ENCODE measurements around the gene WDR44. TPM values are rescaled to one million over a fixed set of nuclear protein-coding genes. Genes with fewer than 3 reads are reported as not detected.
"Not testable (repeated sequence)": the region's sequence is repeated elsewhere in the genome, so short reads cannot be mapped to it uniquely, and the experiment has no call there.

Gene WDR44
- total RNA-seq: 9.7 and 12.6 TPM in 2 replicates
- polyA plus RNA-seq: 5.3 and 5.8 TPM in 2 replicates

- H3K27ac ChIP-seq: peak within 1 kb of the TSS; percentile 92
- WGBS (ENCODE audit: low lambda C conversion rate, missing lambda C conversion rate): 45% methylated on average over 45 of the region's 60 CpGs
- no peak for TF ChIP-seq CTCF (IDR thresholded peaks at IDR 0.05; ENCODE audit: poor library complexity)
- no peak for TF ChIP-seq EZH2 (IDR thresholded peaks at IDR 0.05; ENCODE audit: borderline replicate concordance)
- no peak for TF ChIP-seq EZH2phosphoT487 (IDR thresholded peaks at IDR 0.05; ENCODE audit: low read depth, severe bottlenecking, unreplicated experiment)
Observed at GRCh38 chrX:118345464-118346257, at the start of gene WDR44. WDR44 (plus strand) TSS chrX:118346106; CDS start chrX:118346504, 398 bp downstream.

GRCh38 chrX:118305827-118306226 is 40.1 kb upstream of the WDR44 start:
- not testable (repeated sequence) for DNase-seq (ENCODE audit: low spot score); H3K9me2 ChIP-seq (replicated peaks; ENCODE audit: insufficient read depth); H3K4me1 ChIP-seq (ENCODE audit: insufficient read depth); H3K9me3 ChIP-seq (ENCODE audit: low read depth); H3K36me3 ChIP-seq (replicated peaks; ENCODE audit: insufficient read depth, low read depth); H3K4me2 ChIP-seq; H3K4me3 ChIP-seq; H4K20me1 ChIP-seq (ENCODE audit: insufficient read depth, poor library complexity, severe bottlenecking); H3K27ac ChIP-seq; H3K79me2 ChIP-seq; H3K27me3 ChIP-seq; H2AFZ ChIP-seq
- 91% methylated on average over 2 of the region's 2 CpGs for WGBS (ENCODE audit: low lambda C conversion rate, missing lambda C conversion rate)

More at GRCh38 chrX:118345464-118346257, at the start of gene WDR44:
- Histone ChIP-seq H2AFZ (peak within 1 kb of the TSS; percentile 42), H4K20me1 (ENCODE audit: insufficient read depth, poor library complexity, severe bottlenecking) (peaks cover 14% of the 10 kb centered on the region), H3K4me3 (peak within 1 kb of the TSS; percentile 38), H3K9me2 (replicated peaks; ENCODE audit: insufficient read depth) (no peaks in the 10 kb centered on the region), H3K9me3 (ENCODE audit: low read depth) (no peaks in the 10 kb centered on the region), H3K36me3 (replicated peaks; ENCODE audit: insufficient read depth, low read depth) (no peaks in the 10 kb centered on the region), H3K27me3 (no peaks in the 10 kb centered on the region), H3K79me2 (peaks cover 32% of the 10 kb centered on the region), H3K4me2 (peak within 1 kb of the TSS; percentile 74), H3K4me1 (ENCODE audit: insufficient read depth) (no peaks in the 10 kb centered on the region)
- DNase-seq (ENCODE audit: low spot score): peak; percentile 96

- no peak overlapping the region for H2AFZ ChIP-seq
- H4K20me1 ChIP-seq (ENCODE audit: insufficient read depth, poor library complexity, severe bottlenecking): no peaks in the 10 kb centered on the region
- no peaks in the 10 kb centered on the region for H3K9me3 ChIP-seq (ENCODE audit: low read depth)
- H3K4me3 ChIP-seq: no peak overlapping the region
- no peak for TF ChIP-seq CTCF (IDR thresholded peaks at IDR 0.05; ENCODE audit: poor library complexity)
- no peak for TF ChIP-seq EZH2phosphoT487 (IDR thresholded peaks at IDR 0.05; ENCODE audit: low read depth, severe bottlenecking, unreplicated experiment)
- TF ChIP-seq EZH2 (IDR thresholded peaks at IDR 0.05; ENCODE audit: borderline replicate concordance): no peak
- H3K27ac ChIP-seq: no peak overlapping the region
- DNase-seq (ENCODE audit: low spot score): no peak
- no peaks in the 10 kb centered on the region for H3K9me2 ChIP-seq (replicated peaks; ENCODE audit: insufficient read depth)
- H3K36me3 ChIP-seq (replicated peaks; ENCODE audit: insufficient read depth, low read depth): no peaks in the 10 kb centered on the region
- no peaks in the 10 kb centered on the region for H3K27me3 ChIP-seq
- no peaks in the 10 kb centered on the region for H3K4me1 ChIP-seq (ENCODE audit: insufficient read depth)
- 89% methylated on average over 2 of the region's 2 CpGs for WGBS (ENCODE audit: low lambda C conversion rate, missing lambda C conversion rate)
- no peaks in the 10 kb centered on the region for H3K79me2 ChIP-seq
- no peak overlapping the region for H3K4me2 ChIP-seq
Observed at GRCh38 chrX:118315529-118315928, 30.4 kb upstream of the WDR44 start.

- no peaks in the 10 kb centered on the region for H4K20me1 ChIP-seq (ENCODE audit: insufficient read depth, poor library complexity, severe bottlenecking)
- H3K9me2 ChIP-seq (replicated peaks; ENCODE audit: insufficient read depth): no peaks in the 10 kb centered on the region
Observed at GRCh38 chrX:118324588-118324987, 21.3 kb upstream of the WDR44 start.

More at GRCh38 chrX:118324588-118324987, 21.3 kb upstream of the WDR44 start:
- H3K79me2 ChIP-seq: no peaks in the 10 kb centered on the region
- no peak overlapping the region for H3K27ac ChIP-seq
- H3K27me3 ChIP-seq: no peaks in the 10 kb centered on the region
- no peak overlapping the region for H3K4me3 ChIP-seq
- TF ChIP-seq CTCF (IDR thresholded peaks at IDR 0.05; ENCODE audit: poor library complexity) (no peak), EZH2 (IDR thresholded peaks at IDR 0.05; ENCODE audit: borderline replicate concordance) (no peak), EZH2phosphoT487 (IDR thresholded peaks at IDR 0.05; ENCODE audit: low read depth, severe bottlenecking, unreplicated experiment) (no peak)
- no peaks in the 10 kb centered on the region for H3K4me1 ChIP-seq (ENCODE audit: insufficient read depth)
- H3K9me3 ChIP-seq (ENCODE audit: low read depth): no peaks in the 10 kb centered on the region
- 72% methylated on average over 4 of the region's 4 CpGs for WGBS (ENCODE audit: low lambda C conversion rate, missing lambda C conversion rate)
- no peaks in the 10 kb centered on the region for H3K36me3 ChIP-seq (replicated peaks; ENCODE audit: insufficient read depth, low read depth)
- DNase-seq (ENCODE audit: low spot score): no peak
- no peak overlapping the region for H2AFZ ChIP-seq
- H3K4me2 ChIP-seq: no peak overlapping the region
